ENCODE measurements around the gene PRKAR1B.

PRKAR1B gene

DNA sequence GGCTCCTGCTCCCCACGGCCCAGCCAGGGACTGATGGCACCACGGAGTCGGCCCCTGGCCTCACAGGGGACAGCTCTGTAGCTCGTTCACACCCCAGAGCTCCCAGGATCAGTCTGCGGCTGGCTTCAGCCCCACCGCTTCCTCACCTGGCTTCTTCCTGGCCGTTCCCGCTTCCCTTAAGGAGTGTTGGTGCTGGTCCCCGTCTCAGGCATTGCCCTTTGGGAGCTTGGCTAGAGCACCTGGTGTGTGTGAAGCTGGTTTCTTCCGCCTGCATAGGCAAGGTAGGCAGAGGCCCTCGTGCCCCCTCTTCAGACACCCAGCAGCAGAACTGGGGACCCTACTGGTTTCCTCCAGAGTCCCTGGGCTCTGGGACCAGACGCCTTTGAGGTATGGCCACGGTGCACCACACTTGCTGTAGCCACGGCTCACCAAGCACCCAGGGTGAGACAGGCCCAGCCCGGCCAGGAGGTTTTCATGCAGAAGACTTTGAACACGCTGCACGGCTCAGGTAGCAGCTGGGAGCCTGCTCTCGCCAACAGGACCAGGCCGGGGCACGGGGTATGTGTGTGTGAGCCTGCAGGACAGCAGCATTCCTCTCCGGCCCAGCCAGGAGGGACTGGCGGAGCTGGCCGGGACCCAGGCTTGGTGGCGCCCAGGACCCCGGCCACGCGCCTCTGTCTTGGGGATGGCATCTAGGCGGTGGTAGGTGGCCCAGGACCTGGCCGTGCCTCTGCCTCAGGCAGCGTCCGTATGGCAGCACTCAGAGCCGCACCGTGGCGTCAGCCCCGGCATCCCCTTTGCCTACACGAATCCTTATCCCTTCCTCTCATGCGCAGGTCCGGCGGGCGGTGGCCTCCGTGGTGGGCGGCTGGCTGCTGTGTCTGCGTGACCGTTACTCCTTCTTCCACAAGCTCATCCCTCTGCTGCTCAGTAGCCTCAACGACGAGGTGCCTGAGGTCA, 13.2 kb upstream of the PRKAR1B start:
- no peak for DNase-seq

DNA sequence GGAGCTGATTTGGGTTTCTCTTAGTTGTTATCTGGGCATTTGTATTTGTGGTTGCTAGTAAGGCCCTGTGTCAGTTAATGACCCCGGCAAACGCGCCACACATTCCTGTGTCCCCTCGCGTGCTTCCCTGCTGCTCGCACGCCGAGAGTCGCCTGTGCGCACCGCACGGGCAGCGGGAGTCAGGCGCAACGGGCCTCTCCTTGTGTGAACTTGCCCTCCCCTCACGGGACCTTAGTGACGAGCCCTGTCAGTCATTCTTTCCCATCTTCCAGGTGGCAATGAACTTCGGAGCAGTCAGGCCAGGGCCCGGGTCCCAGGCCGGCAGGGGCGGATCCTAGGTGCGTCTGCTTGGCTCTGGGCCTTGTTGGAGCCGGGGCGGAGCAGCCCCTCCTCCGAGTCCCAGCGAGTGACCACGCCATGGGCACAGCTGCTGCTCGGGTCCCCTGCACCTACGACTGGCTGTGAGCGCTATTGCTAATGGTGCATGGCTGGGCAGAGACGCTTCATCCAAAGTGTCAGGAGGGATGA, 12.4 kb upstream of the PRKAR1B start:
- no peak for DNase-seq

DNA sequence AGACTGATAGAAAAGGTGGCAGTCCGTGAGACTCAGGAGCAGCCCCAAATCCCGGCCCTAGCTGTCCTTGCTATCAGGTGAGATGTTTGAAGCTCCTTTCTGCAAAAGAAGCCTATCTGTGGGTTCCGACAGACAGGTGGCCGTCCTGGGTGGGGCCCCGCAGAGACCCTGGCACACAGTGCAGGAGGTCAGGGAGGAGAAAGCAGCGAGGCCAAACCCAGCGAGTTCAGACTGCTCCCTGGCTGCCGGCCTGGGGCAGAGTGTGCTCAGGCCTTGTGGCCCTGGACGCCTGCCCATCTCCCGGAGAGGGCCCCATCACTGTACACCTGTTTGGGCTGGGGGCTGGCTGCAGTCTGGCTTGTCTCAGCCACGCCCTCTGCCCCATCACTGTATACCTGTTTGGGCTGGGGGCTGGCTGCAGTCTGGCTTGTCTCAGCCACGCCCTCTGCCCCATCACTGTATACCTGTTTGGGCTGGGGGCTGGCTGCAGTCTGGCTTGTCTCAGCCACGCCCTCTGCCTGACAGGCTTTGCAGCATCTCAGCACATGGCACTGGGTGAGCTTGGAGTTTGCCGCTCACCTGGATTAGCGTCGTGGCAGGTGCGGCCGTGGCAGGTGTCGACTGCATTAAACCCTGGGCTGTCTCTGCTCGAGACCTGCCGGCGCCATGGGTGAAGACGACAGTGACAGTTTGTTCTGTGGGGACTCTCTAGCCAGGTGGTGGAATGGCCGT, 11.8 kb upstream of the PRKAR1B start:
- DNase-seq: no peak

DNA sequence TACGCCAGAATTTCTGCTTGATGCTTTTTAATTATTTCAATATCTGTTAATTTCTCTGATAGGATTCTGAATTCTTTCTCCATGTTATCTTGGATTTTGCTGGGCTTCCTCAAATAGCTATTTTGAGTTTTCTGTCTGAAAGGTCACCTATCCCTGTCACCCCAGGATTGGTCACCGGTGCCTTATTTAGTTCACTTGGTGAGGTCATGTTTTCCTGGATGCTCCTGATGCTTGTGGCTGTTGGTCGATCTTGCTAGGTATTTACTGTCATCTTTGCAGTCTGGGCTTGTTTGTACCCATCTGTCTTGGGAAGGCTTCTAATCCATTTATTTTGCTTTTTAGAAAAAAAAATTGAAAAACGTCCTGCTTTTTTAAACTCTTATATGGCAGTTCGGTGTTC, 11.2 kb upstream of the PRKAR1B start:
- no peak for DNase-seq

DNA sequence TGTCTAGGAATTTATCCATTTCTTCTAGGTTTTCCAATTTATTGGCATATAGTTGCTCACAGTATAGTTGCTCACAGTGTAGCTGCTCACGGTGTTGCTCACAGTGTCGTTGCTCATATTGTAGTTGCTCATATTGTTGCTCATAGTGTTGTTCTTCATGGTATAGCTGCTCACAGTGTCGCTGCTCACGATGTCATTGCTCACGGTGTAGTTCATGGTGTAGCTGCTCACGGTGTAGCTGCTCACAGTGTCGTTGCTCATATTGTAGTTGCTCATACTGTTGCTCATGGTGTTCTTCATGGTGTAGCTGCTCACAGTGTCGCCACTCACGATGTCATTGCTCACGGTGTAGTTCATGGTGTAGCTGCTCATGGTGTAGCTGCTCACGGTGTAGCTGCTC, 7.7 kb upstream of the PRKAR1B start:
- no peak for DNase-seq

DNA sequence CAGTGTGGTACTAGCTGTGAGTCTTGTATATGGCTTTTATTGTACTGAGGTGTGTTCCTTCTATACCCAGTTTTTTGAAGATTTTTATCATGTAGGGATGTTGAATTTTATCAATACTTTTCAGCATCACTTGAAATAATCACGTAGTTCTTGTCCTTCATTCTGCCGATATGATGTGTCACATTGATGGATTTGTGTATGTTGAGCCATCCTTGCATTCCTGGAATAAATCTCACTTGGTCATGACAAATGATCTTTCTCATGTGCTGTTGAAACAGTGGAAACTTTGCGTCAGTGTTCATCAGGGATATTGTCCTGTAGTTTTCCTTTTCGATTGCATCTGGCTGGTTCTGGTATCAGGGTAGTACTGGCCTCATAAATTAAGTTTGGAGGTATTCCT, 7.1 kb upstream of the PRKAR1B start:
- DNase-seq: no peak

DNA sequence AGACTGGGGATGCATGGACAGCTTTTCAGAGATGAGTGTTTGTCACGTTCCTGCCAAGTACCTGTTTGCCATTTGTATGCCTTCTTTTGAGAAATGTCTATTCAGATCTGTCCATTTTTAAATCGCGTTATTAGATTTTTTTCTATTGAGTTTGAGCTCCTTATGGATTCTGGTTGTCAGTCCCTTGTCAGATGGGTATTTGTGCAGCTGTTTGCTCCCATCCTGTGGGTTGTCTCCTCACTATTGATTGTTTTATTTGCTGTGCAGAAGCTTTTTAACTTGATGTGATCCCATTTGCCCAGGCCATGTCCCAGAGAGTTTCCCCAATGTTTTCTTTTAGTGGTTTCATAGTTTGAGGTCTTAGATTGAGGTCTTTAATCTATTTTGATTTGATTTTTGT, 5.5 kb upstream of the PRKAR1B start:
- no peak for DNase-seq

DNA sequence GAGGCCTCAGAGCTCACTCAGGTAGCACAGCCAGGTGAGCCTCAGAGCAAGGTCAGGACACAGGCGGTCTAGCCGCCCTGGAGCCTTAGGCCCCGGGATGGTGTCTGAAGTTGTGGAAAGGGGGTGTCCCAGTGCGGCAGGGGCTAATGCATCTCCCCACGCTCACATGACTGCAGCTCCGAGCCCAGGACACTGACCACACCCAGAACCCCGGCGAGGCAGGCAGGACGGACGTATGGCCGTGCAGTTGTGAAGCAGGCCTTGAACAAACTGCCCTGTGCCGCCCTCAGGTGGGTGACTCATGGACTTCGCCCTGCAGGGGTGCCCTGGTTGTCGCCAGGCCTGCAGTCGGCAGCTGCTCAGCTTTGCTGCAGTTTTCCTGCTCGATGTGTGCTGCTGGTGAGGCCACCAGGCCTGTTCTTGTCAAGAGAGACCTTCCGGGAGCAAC, 5.0 kb upstream of the PRKAR1B start:
- DNase-seq: no peak

DNA sequence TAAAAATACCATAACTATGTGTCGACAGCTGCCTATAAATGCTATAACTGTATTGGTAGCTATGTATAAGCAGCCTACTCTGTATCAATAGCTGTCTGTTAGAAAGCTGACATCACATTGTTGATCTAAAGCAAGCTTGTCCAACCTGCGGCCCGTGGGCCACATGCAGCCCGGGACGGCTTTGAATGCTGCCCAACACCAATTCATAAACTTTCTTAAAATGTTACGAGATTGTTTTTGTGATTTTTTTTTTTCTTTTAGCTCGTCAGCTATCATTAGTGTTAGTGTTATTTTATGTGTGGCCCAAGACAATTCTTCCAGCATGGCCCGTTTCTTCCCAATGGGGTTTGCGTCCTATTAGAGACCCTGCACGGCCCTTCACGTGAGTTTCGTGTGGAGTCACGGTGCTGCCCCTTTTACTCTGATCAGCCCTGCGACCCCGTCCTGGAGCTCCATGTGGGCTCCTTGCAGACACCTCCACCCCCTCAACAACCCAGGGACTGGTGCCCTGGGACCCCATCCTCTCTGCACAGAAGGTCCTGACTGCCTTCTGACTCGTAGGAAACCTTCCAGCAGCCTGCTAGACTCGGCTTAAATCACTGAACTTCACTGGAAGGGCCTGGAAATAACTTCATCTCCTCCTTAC, 4.5 kb upstream of the PRKAR1B start:
- no peak for DNase-seq

DNA sequence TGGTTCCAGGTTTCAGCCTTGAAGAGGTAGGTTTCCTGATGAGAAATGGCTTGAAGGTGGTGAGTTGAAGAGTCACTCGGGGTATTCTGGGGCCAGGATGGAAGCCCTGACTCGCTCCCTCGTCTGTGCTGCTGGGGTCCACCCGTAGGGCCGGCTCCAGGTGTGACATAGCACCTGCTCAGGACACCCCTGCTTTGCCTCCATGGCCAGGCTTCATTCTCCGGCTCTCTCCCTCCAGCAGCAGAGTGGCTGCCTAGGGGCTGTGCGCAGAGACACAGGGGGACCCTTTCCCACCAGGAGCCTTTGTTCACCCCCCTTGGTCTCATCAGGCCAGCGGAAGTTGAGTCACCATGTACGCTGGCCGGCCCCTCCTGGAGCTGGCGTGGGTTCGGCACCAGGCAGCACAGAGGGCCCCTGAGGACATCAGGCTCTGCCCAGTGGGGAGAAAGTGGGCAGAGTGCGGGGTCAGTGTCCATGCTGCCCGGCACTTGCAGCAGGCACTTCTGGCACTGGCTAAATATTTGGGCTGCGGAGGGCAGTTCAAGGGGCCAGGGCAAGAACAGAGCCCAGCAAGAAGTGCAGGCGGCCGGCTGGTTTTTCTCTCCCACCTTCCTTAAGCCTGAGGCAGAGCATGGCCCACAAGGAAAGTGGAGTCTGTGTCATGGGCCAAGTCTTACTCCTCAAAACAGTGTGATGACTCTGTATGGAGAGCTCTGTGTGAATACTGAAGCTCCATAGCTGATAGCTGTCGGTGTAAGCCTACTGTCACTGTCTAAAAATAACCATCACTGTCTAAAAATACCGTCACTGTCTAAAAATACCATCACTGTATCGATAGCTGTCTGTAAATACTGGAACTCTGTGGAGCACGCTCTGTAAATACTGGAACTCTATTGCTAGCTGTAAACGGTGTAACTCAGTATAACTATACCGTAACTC, 3.7 kb upstream of the PRKAR1B start:
- no peak for DNase-seq

DNA sequence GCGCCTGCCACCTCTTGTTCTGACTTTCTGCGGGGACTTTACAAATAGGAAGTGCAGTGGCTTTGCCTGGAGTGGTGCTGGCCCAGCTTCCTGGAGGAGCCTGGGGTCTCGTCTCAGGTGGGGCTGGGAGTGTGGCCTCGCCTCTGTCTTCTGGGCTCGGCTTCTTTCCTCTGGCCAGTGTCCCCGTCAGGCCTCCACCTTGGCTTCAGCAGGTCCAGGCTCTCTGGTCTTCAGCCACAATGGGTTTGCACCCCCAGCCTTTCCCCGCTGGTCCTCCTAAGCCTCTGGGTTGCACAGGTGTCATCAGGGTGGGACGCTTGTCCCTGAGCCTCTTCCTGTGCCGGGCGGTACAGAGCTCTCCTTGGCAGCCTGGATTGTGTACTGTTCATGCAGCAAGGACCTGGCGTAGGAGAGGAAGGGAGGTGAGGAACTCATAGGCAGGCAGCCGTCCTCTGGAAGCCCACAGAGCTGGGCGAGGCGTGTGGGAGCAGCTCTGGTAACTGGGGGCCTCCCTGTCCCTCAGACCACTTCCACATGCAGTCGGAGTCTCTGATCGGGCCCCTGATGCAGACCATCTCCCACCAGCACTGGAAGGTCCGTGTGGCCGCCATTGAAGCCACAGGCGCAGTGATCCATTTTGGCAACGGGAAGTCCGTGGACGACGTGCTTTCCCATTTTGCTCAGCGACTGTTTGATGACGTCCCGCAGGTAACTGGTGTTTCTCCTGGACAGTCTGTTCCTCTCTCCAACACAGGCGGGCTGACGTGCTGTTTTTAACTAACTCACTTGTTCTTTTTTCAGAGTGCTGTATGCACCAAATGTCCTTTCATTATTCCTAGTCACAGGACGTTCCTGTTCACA, 2.3 kb upstream of the PRKAR1B start:
- DNase-seq: no peak

DNA sequence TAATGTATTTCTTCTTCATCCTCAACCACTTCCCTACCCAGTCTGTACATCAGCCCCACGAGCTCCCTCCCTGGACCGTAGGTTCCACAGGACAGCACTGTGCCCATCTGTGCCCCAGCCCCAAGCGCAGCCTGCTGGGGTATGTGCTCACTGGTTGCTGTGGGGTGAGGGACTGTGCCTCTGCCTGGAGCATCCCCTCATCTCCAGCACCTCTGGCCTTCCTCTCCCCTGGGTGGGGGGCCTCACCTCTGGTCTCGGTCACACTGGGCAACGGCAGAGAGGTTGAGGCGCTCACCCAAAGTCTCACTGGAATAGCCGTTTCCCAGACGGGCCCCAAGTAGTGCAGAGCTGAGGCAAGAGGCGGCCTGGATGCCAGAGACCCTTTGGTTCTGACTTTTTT, 1.5 kb upstream of the PRKAR1B start:
- no peak for DNase-seq

DNA sequence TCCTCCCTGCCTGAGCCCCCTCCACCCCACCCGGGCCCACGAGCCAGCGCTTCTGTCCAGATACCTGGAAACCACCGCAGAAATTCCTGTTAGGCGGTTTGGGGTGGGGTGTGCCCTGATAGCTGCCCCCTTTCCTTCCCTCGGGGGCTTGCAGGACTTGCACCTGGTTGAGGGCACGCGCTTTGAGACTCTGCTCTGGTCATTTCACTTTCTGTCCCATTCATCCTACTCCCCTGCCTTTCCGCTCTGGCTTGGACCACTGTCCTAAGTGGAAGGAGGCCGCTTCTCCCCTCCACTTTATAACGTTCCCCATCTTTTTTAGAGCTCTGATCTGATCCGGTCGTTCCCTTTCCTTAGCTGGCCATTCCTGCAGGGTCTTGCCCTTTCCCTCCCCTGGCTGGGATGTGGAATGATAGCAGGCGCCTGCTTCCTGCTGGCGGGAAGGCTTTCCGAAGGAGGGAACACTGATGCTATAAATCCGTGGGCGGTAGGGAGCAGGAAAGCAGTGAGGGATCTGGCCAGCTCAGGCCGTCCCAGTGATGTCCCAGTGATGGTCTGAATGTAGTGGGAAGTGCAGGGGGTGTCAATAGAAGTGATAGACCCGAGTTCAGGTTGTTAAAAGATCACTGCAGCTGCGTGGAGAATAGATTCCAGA, 852 bp upstream of the PRKAR1B start:
- DNase-seq: no peak

DNA sequence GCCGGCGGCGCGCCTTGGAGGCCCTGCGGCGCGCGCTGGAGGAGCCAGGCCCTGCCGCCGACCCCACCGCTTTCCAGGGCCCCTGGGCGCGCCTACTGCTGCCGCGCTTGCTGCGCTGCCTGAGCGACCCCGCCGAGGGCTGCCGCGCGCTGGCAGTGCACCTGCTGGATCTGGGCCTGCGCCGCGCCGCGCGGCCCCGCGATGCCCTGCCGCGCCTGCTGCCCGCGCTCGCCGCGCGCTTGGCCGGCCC, 302 bp downstream of the PRKAR1B start:
- DNase-seq: no peak

DNA sequence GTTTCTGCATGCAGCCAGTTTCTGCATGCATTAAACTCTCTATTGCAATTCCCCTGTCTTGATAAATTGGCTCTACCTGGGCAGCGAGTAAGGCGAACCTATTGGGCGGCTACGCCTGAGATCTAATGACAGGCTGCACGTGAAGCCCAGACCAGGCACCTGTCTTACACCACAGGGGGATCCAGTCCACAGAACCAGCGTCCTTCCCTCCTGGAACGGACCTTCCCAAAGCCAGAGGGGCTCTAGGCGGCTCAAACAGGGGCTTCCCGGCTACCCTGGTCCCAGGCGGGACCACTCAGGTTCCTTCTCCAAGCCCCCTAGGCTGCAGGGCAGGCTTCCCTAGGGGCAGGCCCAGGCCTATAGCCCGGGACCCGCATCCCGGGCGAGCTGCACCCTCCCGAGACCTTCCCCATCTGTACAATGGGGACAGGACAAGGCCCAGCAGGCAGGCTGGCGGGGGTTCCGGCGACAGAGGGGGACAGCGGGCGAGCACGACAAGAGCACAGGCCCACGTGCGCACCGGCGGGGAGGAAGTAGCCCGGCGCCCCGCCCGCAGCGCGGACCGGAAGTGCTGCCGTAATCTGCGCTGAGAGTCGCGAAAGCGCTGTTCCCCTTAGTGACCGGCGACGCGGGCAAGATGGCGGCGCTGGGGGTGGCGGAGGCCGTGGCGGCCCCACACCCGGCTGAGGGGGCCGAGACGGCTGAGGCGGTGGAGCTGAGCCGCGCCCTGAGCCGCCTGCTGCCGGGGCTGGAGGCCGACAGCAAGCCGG, 812 bp downstream of the PRKAR1B start, which contains the start of gene DNAAF5:
TSS of gene DNAAF5 (plus strand) at position 616 of the 770 bp plus-strand sequence. CDS start at position 638, 22 bp downstream.
- DNase-seq: peak; percentile 72

DNA sequence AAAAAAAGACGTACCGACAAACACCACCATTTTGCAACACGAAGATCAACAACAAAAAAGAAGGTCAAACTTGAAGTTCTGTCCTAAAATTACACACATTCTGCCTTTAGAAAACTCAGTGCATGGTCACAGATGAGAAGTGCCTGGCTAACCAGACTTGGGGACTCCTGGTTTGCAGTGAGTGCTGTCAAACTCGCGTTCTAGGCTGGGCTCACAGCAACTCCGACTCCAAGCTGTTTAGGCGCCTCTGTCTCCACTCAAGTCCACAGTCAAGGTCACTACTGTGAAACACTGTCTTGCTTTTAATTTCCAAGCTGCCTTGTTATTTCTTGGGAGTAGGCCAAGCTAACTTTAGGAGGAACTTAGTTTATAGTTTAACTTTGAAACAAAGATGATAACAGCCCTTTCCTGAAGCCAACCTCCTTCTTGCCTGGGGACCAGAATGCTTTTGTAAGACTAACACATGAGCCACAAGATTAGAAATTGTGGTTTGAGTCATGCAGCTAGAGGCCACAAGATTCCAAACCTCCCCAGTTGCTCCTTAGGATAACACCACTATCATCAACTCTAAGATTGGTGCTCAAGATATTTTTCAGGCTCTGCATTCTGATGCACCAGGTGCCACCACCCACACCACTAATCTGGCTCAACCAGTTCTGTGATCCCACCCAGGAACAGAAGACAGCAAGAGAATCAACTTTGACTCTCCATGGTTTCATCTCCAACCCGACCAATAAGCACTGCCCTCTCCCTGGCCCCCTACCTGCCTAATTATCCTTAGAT, 1.7 kb downstream of the PRKAR1B start:
- DNase-seq: no peak

DNA sequence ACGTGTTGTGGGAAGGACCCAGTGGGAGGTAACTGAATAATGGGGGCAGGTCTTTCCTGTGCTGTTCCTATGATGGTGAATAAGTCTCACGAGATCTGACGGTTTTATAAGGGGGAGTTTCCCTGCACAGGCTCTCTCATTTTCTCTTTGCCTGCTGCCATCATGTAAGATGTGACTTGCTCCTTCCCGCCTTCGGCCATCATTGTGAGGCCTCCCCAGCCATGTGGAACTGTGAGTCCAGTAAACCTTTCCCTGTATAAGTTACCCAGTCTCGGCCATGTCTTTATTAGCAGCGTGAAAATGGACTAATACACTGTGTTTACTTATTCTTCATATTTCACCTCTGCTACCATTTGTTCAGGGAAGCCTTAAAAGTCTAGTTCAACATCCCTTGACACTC, 2.8 kb downstream of the PRKAR1B start:
- DNase-seq: no peak

DNA sequence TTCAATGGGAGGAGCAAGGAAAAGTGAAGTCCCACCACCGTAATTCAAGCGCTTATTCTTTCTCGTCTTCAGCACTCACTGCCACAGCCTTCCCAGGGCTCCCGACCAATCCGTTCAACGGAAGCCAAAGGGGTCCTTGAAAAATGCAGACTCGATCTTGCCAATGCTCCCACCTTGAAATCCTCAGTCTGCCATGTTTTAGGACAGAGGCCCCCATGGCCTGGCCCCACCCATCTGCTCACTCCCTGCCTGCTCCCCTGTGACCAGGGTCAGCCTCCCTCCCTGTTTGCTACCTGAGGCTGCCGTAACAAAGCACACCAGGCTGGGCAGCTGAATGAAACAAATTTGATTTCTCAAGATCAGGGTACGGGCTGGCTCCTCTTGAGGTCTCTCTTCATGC, 3.5 kb downstream of the PRKAR1B start:
- no peak for DNase-seq

DNA sequence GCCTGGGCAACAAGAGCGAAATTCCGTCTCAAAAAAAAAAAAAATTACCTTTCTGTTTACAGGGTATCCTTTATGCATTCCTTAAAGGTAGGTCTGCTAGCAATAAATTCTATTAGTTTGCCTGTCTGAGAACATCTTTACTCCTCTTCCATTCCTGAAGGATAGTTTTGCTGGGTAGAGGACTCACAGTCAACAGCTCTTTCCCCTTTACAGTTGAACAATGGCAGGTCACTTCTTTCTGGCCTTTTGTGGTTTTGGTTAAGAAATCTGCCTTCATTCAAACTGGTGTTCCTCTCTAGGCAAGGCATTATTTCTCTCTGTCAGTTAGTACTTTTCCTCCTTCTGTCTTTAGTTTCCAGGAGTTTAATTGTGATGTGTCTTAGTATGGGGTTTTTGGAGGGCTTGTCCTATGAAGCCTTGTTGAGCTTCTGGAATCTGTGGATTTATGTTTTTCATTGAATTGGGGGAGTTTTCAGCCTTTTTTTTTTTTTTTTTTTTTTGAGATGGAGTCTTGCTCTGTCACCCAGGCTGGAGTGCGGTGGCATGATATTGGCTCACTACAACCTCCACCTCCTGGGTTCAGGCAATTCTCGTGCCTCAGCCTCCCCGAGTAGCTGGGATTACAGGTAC, 5.3 kb downstream of the PRKAR1B start:
- DNase-seq: no peak
